GM23338 (cell line): ENCODE data around the gene UBE2Q2. TPM values are rescaled to one million over a fixed set of nuclear protein-coding genes. Genes with fewer than 3 reads are reported as not detected.

ENCODE experiments used
- ATAC-seq: fragments of 200-7000 bp; cut with Tn5 transposase; 3 replicates; pipeline ENCODE4 v1.9.1; 2020
- DNase-seq: peaks from one replicate; pipeline ENCODE4 v3.0.0-alpha.2; 2015; ENCODE audit warnings: low spot score
- H2AFZ ChIP-seq: fragments of 200-600 bp; sonication (generic); 2 replicates; pipeline ENCODE4 v1.8.0; 2016; ENCODE audit warnings: antibody characterized with exemption, mild to moderate bottlenecking, moderate library complexity
- H3F3A ChIP-seq: fragments of 200-600 bp; sonication (generic); replicated peaks from 2 replicates; pipeline ENCODE4 v1.8.0; 2017; ENCODE audit warnings: antibody characterized with exemption, mixed run types, low read depth
- H3K27ac ChIP-seq: fragments of 200-600 bp; sonication (generic); 2 replicates; pipeline ENCODE4 v1.6.1; 2016; ENCODE audit warnings: low read depth
- H3K27me3 ChIP-seq: fragments of 200-600 bp; sonication (generic); 2 replicates; pipeline ENCODE4 v1.8.0; 2016; ENCODE audit warnings: mild to moderate bottlenecking, mixed run types, moderate library complexity; ENCODE audit not compliant: insufficient read depth
- H3K36me3 ChIP-seq: fragments of 200-600 bp; sonication (generic); 2 replicates; pipeline ENCODE4 v1.8.0; 2016; ENCODE audit warnings: mild to moderate bottlenecking; ENCODE audit not compliant: insufficient read depth
- H3K4me1 ChIP-seq: fragments of 200-600 bp; sonication (generic); 2 replicates; pipeline ENCODE4 v1.8.0; 2016; ENCODE audit warnings: mild to moderate bottlenecking, moderate library complexity; ENCODE audit not compliant: insufficient read depth
- H3K4me2 ChIP-seq: fragments of 200-600 bp; sonication (generic); 2 replicates; pipeline ENCODE4 v1.7.1; 2017; ENCODE audit warnings: mixed run types
- H3K4me3 ChIP-seq: fragments of 200-600 bp; sonication (generic); 2 replicates; pipeline ENCODE4 v1.6.1; 2016; ENCODE audit warnings: mixed run types
- H3K79me2 ChIP-seq: fragments of 200-600 bp; sonication (generic); replicated peaks from 2 replicates; pipeline ENCODE4 v1.8.0; 2017; ENCODE audit warnings: mild to moderate bottlenecking; ENCODE audit not compliant: insufficient read depth
- H3K9me2 ChIP-seq: fragments of 200-600 bp; sonication (generic); 2 replicates; pipeline ENCODE4 v1.8.0; 2017; ENCODE audit not compliant: insufficient read depth
- H4K20me1 ChIP-seq: fragments of 200-600 bp; sonication (generic); replicated peaks from 2 replicates; pipeline ENCODE4 v1.8.0; 2017; ENCODE audit warnings: mild to moderate bottlenecking; ENCODE audit not compliant: insufficient read depth
- H3K27ac Mint-ChIP-seq: 2 replicates; pipeline ENCODE4 v1.8.0; 2020; ENCODE audit warnings: inconsistent platforms, mild to moderate bottlenecking, moderate library complexity, mixed read lengths
- H3K27me3 Mint-ChIP-seq: 3 replicates; pipeline ENCODE4 v1.8.0; 2022; ENCODE audit warnings: low read depth, mild to moderate bottlenecking, moderate library complexity, mixed read lengths, inconsistent platforms; ENCODE audit not compliant: insufficient read depth, poor library complexity
- H3K36me3 Mint-ChIP-seq: 3 replicates; pipeline ENCODE4 v1.8.0; 2021; ENCODE audit warnings: low read depth, mild to moderate bottlenecking, inconsistent platforms, moderate library complexity, mixed read lengths
- H3K4me1 Mint-ChIP-seq: 3 replicates; pipeline ENCODE4 v1.8.0; 2020; ENCODE audit warnings: mild to moderate bottlenecking, inconsistent platforms, mixed read lengths
- H3K4me3 Mint-ChIP-seq: 3 replicates; pipeline ENCODE4 v1.8.0; 2021; ENCODE audit warnings: moderate library complexity, mild to moderate bottlenecking, inconsistent platforms, mixed read lengths
- H3K9me3 Mint-ChIP-seq: 3 replicates; pipeline ENCODE4 v1.8.0; 2020; ENCODE audit warnings: moderate library complexity, mild to moderate bottlenecking, inconsistent platforms, mixed read lengths
- CREB1 ChIP-seq: fragments of 250-450 bp; sonication (Bioruptor Pico); IDR thresholded peaks from 2 replicates; pipeline ENCODE4 v1.5.0; 2020; ENCODE audit warnings: low read depth, mild to moderate bottlenecking, moderate library complexity
- EZH2 ChIP-seq: fragments of 200-600 bp; sonication (generic); IDR thresholded peaks from one replicate; pipeline ENCODE4 v1.8.0; 2017; ENCODE audit warnings: antibody characterized with exemption, mild to moderate bottlenecking, low read depth; ENCODE audit not compliant: unreplicated experiment
- EZH2phosphoT487 ChIP-seq: fragments of 200-600 bp; sonication (generic); IDR thresholded peaks from one replicate; pipeline ENCODE4 v1.8.1; 2018; ENCODE audit warnings: antibody characterized with exemption; ENCODE audit not compliant: unreplicated experiment
- JUNB ChIP-seq: IDR thresholded peaks from one replicate; pipeline ENCODE4 v1.6.1; 2016; ENCODE audit warnings: antibody characterized with exemption; ENCODE audit not compliant: unreplicated experiment
- NANOG ChIP-seq: IDR thresholded peaks from 2 replicates; pipeline ENCODE4 v1.6.1; 2016; ENCODE audit warnings: antibody characterized with exemption, borderline replicate concordance
- POLR2AphosphoS5 ChIP-seq: IDR thresholded peaks from 2 replicates; pipeline ENCODE4 v1.6.1; 2016; ENCODE audit warnings: antibody characterized with exemption, low read depth
- ZNF114 ChIP-seq: fragments of 250-450 bp; sonication (Bioruptor Pico); IDR thresholded peaks from 2 replicates; pipeline ENCODE4 v1.5.0; 2020; ENCODE audit warnings: mild to moderate bottlenecking, moderate library complexity
- ZNF331 ChIP-seq: fragments of 250-450 bp; sonication (Bioruptor Pico); IDR thresholded peaks from 2 replicates; pipeline ENCODE4 v1.5.0; 2020; ENCODE audit warnings: low read depth, mild to moderate bottlenecking, moderate library complexity
- polyA plus RNA-seq: library from polyadenylated mRNA; unstranded; fragments of >200 nt; fragmentation: Nextera tagmentation; extraction: Ambion mirVana; gene quantifications from 2 replicates; pipeline ENCODE4 v1.2.1, GENCODE V29; 2016
- total RNA-seq: library from RNA; depleted of rRNA; stranded (reverse); fragments of >200 nt; shearing (Covaris generic); gene quantifications from 2 replicates; pipeline ENCODE4 v1.2.3, GENCODE V29; 2014
- TF ChIP-seq, protein P1 (sequence below), 2 experiments: fragments of 200-600 bp in 1 of 2; sonication (generic) in 1 of 2; conservative IDR thresholded peaks; 2 replicates each; pipeline versions ENCODE4 v1.5.1 to v1.6.1; 2016 to 2017; ENCODE audit warnings: antibody characterized with exemption in 2 of 2, low read depth in 2 of 2, mild to moderate bottlenecking in 2 of 2, moderate library complexity in 1 of 2
- TF ChIP-seq, protein P2 (sequence below): fragments of 250-450 bp; sonication (Bioruptor Pico); IDR thresholded peaks from 2 replicates; pipeline ENCODE4 v1.5.0; 2020; ENCODE audit warnings: mild to moderate bottlenecking, moderate library complexity
- TF ChIP-seq, protein P3 (sequence below): IDR thresholded peaks from one replicate; pipeline ENCODE4 v1.6.1; 2018; ENCODE audit warnings: antibody characterized with exemption; ENCODE audit not compliant: unreplicated experiment

UBE2Q2 gene
- total and polyA plus RNA-seq, 2 experiments from 2014 or later: 23.7 to 29.3 TPM

DNA sequence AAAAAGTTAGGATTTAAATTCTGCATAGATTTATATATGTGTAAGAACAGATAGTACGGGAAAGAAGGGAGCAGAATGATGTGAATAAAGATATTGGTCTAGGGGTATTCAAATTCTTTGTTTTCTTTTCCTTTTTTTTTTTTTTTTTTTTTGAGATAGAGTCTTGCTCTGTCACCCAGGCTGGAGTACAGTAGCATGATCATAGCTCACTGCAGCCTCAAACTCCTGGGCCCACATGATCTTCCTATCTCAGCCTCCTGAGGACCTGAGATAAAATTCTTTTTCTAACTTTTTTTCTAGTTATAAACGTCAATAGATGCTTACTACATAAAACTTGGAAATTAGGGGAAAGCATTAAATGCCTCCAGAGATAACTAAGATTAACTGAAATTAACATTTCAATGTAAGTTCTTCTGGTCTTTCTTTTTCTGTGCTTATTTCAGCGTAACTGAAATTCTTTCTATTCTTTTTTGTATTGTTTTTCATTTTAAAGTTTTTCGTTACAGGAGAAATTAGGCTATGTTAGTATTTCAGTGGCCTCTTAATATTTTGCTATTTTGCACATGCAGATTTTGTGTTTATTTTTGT lies 29.2 kb downstream of the UBE2Q2 start:
- ATAC-seq (peak; percentile 42; the same call in 2 of the 3 replicates), DNase-seq (no peak)
- H3F3A ChIP-seq: 0 out of 2 replicates have a peak, but pooled peaks cover 3% of the 10 kb centered on the region
- H3K4me3 ChIP-seq: no peak overlapping the region
- TF ChIP-seq EZH2phosphoT487 (no peak), EZH2 (no peak), NANOG (no peak), JUNB (no peak), ZNF114 (CRISPR knock-in tag) (no peak), CREB1 (CRISPR knock-in tag) (no peak), POLR2AphosphoS5 (no peak), ZNF331 (no peak)
- TF ChIP-seq, protein P1, sequence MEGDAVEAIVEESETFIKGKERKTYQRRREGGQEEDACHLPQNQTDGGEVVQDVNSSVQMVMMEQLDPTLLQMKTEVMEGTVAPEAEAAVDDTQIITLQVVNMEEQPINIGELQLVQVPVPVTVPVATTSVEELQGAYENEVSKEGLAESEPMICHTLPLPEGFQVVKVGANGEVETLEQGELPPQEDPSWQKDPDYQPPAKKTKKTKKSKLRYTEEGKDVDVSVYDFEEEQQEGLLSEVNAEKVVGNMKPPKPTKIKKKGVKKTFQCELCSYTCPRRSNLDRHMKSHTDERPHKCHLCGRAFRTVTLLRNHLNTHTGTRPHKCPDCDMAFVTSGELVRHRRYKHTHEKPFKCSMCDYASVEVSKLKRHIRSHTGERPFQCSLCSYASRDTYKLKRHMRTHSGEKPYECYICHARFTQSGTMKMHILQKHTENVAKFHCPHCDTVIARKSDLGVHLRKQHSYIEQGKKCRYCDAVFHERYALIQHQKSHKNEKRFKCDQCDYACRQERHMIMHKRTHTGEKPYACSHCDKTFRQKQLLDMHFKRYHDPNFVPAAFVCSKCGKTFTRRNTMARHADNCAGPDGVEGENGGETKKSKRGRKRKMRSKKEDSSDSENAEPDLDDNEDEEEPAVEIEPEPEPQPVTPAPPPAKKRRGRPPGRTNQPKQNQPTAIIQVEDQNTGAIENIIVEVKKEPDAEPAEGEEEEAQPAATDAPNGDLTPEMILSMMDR (conservative IDR thresholded peaks at IDR 0.05; ENCODE audit: low read depth in 2 of 2): no peak
- TF ChIP-seq, protein P2, sequence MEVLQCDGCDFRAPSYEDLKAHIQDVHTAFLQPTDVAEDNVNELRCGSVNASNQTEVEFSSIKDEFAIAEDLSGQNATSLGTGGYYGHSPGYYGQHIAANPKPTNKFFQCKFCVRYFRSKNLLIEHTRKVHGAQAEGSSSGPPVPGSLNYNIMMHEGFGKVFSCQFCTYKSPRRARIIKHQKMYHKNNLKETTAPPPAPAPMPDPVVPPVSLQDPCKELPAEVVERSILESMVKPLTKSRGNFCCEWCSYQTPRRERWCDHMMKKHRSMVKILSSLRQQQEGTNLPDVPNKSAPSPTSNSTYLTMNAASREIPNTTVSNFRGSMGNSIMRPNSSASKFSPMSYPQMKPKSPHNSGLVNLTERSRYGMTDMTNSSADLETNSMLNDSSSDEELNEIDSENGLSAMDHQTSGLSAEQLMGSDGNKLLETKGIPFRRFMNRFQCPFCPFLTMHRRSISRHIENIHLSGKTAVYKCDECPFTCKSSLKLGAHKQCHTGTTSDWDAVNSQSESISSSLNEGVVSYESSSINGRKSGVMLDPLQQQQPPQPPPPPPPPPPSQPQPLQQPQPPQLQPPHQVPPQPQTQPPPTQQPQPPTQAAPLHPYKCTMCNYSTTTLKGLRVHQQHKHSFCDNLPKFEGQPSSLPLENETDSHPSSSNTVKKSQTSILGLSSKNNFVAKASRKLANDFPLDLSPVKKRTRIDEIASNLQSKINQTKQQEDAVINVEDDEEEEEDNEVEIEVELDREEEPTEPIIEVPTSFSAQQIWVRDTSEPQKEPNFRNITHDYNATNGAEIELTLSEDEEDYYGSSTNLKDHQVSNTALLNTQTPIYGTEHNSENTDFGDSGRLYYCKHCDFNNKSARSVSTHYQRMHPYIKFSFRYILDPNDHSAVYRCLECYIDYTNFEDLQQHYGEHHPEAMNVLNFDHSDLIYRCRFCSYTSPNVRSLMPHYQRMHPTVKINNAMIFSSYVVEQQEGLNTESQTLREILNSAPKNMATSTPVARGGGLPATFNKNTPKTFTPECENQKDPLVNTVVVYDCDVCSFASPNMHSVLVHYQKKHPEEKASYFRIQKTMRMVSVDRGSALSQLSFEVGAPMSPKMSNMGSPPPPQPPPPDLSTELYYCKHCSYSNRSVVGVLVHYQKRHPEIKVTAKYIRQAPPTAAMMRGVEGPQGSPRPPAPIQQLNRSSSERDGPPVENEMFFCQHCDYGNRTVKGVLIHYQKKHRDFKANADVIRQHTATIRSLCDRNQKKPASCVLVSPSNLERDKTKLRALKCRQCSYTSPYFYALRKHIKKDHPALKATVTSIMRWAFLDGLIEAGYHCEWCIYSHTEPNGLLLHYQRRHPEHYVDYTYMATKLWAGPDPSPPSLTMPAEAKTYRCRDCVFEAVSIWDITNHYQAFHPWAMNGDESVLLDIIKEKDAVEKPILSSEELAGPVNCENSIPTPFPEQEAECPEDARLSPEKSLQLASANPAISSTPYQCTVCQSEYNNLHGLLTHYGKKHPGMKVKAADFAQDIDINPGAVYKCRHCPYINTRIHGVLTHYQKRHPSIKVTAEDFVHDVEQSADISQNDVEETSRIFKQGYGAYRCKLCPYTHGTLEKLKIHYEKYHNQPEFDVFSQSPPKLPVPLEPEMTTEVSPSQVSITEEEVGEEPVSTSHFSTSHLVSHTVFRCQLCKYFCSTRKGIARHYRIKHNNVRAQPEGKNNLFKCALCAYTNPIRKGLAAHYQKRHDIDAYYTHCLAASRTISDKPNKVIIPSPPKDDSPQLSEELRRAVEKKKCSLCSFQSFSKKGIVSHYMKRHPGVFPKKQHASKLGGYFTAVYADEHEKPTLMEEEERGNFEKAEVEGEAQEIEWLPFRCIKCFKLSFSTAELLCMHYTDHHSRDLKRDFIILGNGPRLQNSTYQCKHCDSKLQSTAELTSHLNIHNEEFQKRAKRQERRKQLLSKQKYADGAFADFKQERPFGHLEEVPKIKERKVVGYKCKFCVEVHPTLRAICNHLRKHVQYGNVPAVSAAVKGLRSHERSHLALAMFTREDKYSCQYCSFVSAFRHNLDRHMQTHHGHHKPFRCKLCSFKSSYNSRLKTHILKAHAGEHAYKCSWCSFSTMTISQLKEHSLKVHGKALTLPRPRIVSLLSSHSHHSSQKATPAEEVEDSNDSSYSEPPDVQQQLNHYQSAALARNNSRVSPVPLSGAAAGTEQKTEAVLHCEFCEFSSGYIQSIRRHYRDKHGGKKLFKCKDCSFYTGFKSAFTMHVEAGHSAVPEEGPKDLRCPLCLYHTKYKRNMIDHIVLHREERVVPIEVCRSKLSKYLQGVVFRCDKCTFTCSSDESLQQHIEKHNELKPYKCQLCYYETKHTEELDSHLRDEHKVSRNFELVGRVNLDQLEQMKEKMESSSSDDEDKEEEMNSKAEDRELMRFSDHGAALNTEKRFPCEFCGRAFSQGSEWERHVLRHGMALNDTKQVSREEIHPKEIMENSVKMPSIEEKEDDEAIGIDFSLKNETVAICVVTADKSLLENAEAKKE: no peak
- TF ChIP-seq, protein P3, sequence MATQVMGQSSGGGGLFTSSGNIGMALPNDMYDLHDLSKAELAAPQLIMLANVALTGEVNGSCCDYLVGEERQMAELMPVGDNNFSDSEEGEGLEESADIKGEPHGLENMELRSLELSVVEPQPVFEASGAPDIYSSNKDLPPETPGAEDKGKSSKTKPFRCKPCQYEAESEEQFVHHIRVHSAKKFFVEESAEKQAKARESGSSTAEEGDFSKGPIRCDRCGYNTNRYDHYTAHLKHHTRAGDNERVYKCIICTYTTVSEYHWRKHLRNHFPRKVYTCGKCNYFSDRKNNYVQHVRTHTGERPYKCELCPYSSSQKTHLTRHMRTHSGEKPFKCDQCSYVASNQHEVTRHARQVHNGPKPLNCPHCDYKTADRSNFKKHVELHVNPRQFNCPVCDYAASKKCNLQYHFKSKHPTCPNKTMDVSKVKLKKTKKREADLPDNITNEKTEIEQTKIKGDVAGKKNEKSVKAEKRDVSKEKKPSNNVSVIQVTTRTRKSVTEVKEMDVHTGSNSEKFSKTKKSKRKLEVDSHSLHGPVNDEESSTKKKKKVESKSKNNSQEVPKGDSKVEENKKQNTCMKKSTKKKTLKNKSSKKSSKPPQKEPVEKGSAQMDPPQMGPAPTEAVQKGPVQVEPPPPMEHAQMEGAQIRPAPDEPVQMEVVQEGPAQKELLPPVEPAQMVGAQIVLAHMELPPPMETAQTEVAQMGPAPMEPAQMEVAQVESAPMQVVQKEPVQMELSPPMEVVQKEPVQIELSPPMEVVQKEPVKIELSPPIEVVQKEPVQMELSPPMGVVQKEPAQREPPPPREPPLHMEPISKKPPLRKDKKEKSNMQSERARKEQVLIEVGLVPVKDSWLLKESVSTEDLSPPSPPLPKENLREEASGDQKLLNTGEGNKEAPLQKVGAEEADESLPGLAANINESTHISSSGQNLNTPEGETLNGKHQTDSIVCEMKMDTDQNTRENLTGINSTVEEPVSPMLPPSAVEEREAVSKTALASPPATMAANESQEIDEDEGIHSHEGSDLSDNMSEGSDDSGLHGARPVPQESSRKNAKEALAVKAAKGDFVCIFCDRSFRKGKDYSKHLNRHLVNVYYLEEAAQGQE: no peak
- H3K4me1 Mint-ChIP-seq: peaks cover 45% of the 10 kb centered on the region
- H3K4me2 ChIP-seq: peak overlapping the region; percentile 10
- H3K27me3 Mint-ChIP-seq: peaks cover 2% of the 10 kb centered on the region
- peak overlapping the region; percentile 85 for H3K27ac ChIP-seq
- H3K36me3 Mint-ChIP-seq: peaks cover 61% of the 10 kb centered on the region
- no peak overlapping the region for H3K4me3 Mint-ChIP-seq
- no peaks in the 10 kb centered on the region for H3K9me3 Mint-ChIP-seq
- H2AFZ ChIP-seq: no peak overlapping the region
- peak overlapping the region; percentile 82 for H3K27ac Mint-ChIP-seq
- H3K27me3 ChIP-seq: no peaks in the 10 kb centered on the region
- H3K4me1 ChIP-seq: peaks cover 52% of the 10 kb centered on the region
- no peaks in the 10 kb centered on the region for H4K20me1 ChIP-seq
- H3K36me3 ChIP-seq: peaks cover 25% of the 10 kb centered on the region
- no peaks in the 10 kb centered on the region for H3K9me2 ChIP-seq
- H3K79me2 ChIP-seq: peaks cover 32% of the 10 kb centered on the region
